GM12878 (cell line): ENCODE data around the gene PRICKLE4. TPM values are rescaled to one million over a fixed set of nuclear protein-coding genes. Genes with fewer than 3 reads are reported as not detected.

ENCODE experiments used
- ATAC-seq: fragments of 200-7000 bp; cut with Tn5 transposase; 3 replicates; pipeline ENCODE4 v1.9.1; 2020; ENCODE audit warnings: mild to moderate bottlenecking, moderate library complexity
- BruUV-seq: library from RNA; stranded (reverse); fragments of 400-500 nt; replicated peaks from 2 replicates; lab custom pipeline; 2021; lab: Mats Ljungman, UMichigan
- CTCF ChIA-PET: fragments of 300-600 bp; sonication (Branson Sonifier 250); formaldehyde crosslinking; extraction: SDS; loops from one replicate; lab custom pipeline; 2021; ENCODE audit warnings: inconsistent platforms; lab: Yijun Ruan, JAX
- POLR2A ChIA-PET: fragments of 350-600 bp; formaldehyde crosslinking; extraction: SDS; loops from one replicate; lab custom pipeline; 2021; ENCODE audit warnings: inconsistent platforms; lab: Charles Lee
- RAD21 ChIA-PET: fragments of 300-600 bp; sonication (Branson Sonifier 250); formaldehyde crosslinking; loops from one replicate; lab custom pipeline; 2023; ENCODE audit warnings: antibody characterized with exemption; ENCODE audit not compliant: unreplicated experiment; lab: Charles Lee
- SMC1A ChIA-PET: fragments of 300-600 bp; sonication (Branson Sonifier 250); formaldehyde crosslinking; loops from one replicate; lab custom pipeline; 2023; ENCODE audit not compliant: unreplicated experiment, uncharacterized antibody; lab: Charles Lee
- DNase-seq: peaks from one replicate; pipeline ENCODE4 v3.0.0-alpha.2; 2011; ENCODE audit warnings: low read depth, low spot score
- FAIRE-seq: peaks from 3 replicates; lab custom pipeline; 2011; peaks lifted over from hg19 to GRCh38; lab: Jason Lieb, UNC
- H2AFZ ChIP-seq: 2 replicates; pipeline ENCODE4 v1.6.0; 2011; ENCODE audit warnings: low read depth, low read length, control low read depth; ENCODE audit not compliant: control insufficient read depth
- H3K27ac ChIP-seq: 2 replicates; pipeline ENCODE4 v1.5.1; 2011; ENCODE audit warnings: control low read depth; ENCODE audit not compliant: control insufficient read depth, insufficient read depth
- H3K27me3 ChIP-seq, 2 experiments: replicated peaks in 1 of 2; 2 replicates each; pipeline versions ENCODE4 v1.6.0 to v1.6.1; 2011; ENCODE audit warnings: low read length in 1 of 2; ENCODE audit not compliant: control insufficient read depth in 2 of 2, insufficient read depth in 2 of 2
- H3K36me3 ChIP-seq, 2 experiments: 2 replicates each; pipeline ENCODE4 v1.5.1; 2011; ENCODE audit warnings: low read length in 1 of 2; ENCODE audit not compliant: control insufficient read depth in 2 of 2, insufficient read depth in 2 of 2
- H3K4me1 ChIP-seq: 2 replicates; pipeline ENCODE4 v1.6.1; 2011; ENCODE audit warnings: mild to moderate bottlenecking, low read length, moderate library complexity, mixed read lengths; ENCODE audit not compliant: control insufficient read depth, insufficient read depth
- H3K4me2 ChIP-seq: 2 replicates; pipeline ENCODE4 v1.6.0; 2011; ENCODE audit warnings: control low read depth; ENCODE audit not compliant: control insufficient read depth, insufficient read depth
- H3K4me3 ChIP-seq: fragments of 200-600 bp; sonication (generic); 2 replicates; pipeline ENCODE4 v1.5.1; 2016
- H3K79me2 ChIP-seq: 2 replicates; pipeline ENCODE4 v1.6.0; 2011; ENCODE audit warnings: low read length; ENCODE audit not compliant: control insufficient read depth, insufficient read depth
- H3K9ac ChIP-seq: 2 replicates; pipeline ENCODE4 v1.8.0; 2011; ENCODE audit warnings: low read length, control low read depth, mixed read lengths; ENCODE audit not compliant: control insufficient read depth, insufficient read depth
- H3K9me3 ChIP-seq: replicated peaks from 3 replicates; pipeline ENCODE4 v1.5.1; 2011; ENCODE audit warnings: mild to moderate bottlenecking, low read length; ENCODE audit not compliant: control insufficient read depth, insufficient read depth
- H4K20me1 ChIP-seq: 2 replicates; pipeline ENCODE4 v1.6.0; 2011; ENCODE audit not compliant: control insufficient read depth, insufficient read depth
- IKZF2 ChIP-seq, 2 experiments: fragments of 450-650 bp; IDR thresholded peaks; 2 replicates each; pipeline ENCODE4 v1.6.1; 2017; ENCODE audit warnings: mild to moderate bottlenecking in 2 of 2, moderate library complexity in 2 of 2
- JUNB ChIP-seq: IDR thresholded peaks from 2 replicates; pipeline ENCODE4 v1.6.1; 2016; ENCODE audit warnings: antibody characterized with exemption, mild to moderate bottlenecking
- JUND ChIP-seq: IDR thresholded peaks from 2 replicates; pipeline ENCODE4 v1.6.1; 2012; ENCODE audit warnings: low read depth, mild to moderate bottlenecking, low read length, improper control_type of control experiment, moderate library complexity
- PAX5 ChIP-seq: IDR thresholded peaks from 2 replicates; pipeline ENCODE4 v1.6.1; 2011; ENCODE audit warnings: low read depth, low read length, borderline replicate concordance
- RELA ChIP-seq: fragments of 450-650 bp; IDR thresholded peaks from 2 replicates; pipeline ENCODE4 v1.8.0; 2014; ENCODE audit warnings: borderline replicate concordance; ENCODE audit not compliant: partially characterized antibody
- SMAD1 ChIP-seq: fragments of 450-650 bp; IDR thresholded peaks from 2 replicates; pipeline ENCODE4 v1.6.1; 2018; ENCODE audit warnings: mild to moderate bottlenecking, low read depth; ENCODE audit not compliant: partially characterized antibody
- TBL1XR1 ChIP-seq: IDR thresholded peaks from 2 replicates; pipeline ENCODE4 v1.6.1; 2012; ENCODE audit warnings: low read depth, low read length, improper control_type of control experiment
- ZNF207 ChIP-seq: fragments of 450-650 bp; IDR thresholded peaks from 2 replicates; pipeline ENCODE4 v1.6.1; 2014; ENCODE audit warnings: antibody characterized with exemption, mild to moderate bottlenecking, borderline replicate concordance
- WGBS: methylation state at CpG from one replicate; pipeline ENCODE4 v1.1.6; 2016; ENCODE audit warnings: low lambda C conversion rate; ENCODE audit not compliant: insufficient replicate concordance, insufficient coverage; ENCODE audit errors: missing lambda C conversion rate; 5-methylcytosine and 5-hydroxymethylcytosine counted together
- in situ Hi-C: fragments of 300-500 bp; cut with MboI; formaldehyde crosslinking; loops from 9 replicates; pipeline ENCODE4 v1.14.3; 2018; ENCODE audit warnings: mixed read lengths
- intact Hi-C: fragments of 100-400 bp; cut with micrococcal nuclease; formaldehyde crosslinking; loops from one replicate; pipeline ENCODE4 v1.14.2; 2022; ENCODE audit not compliant: unreplicated experiment
- polyA plus RNA-seq, 11 experiments: library from polyadenylated mRNA; depleted of rRNA in 4 of 11; unstranded in 6 of 11; stranded (reverse) in 5 of 11; fragments of >200 nt; fragmentation: Nextera tagmentation in 4 of 11; fragmentation: Illumina TruSeq in 1 of 11; extraction: Ambion mirVana in 4 of 11; extraction: Trizol in 1 of 11; gene quantifications; 1 replicate in 1 of 11; 2 replicates in 10 of 11; pipeline versions ENCODE4 v1.2.1 to v1.2.3, GENCODE V29; 2011 to 2016; ENCODE audit warnings: inconsistent platforms in 2 of 11, missing spikeins in 2 of 11, low read depth in 1 of 11
- total RNA-seq, 4 experiments: library from RNA; depleted of rRNA in 3 of 4; stranded (reverse); fragments of >200 nt in 3 of 4; fragmentation: Illumina TruSeq in 1 of 4; extraction: Trizol in 1 of 4; gene quantifications; 2 replicates each; pipeline versions ENCODE4 v1.2.1 to v1.2.3, GENCODE V29; 2013 to 2021
- TF ChIP-seq, protein P1 (sequence below): fragments of 450-650 bp; formaldehyde crosslinking; IDR thresholded peaks from 2 replicates; pipeline ENCODE4 v1.4.0; 2022; ENCODE audit warnings: mild to moderate bottlenecking, moderate library complexity
- TF ChIP-seq, protein P2 (sequence below): fragments of 450-650 bp; formaldehyde crosslinking; IDR thresholded peaks from 2 replicates; pipeline ENCODE4 v1.5.0; 2022; ENCODE audit warnings: mild to moderate bottlenecking, missing genetic modification characterization
- TF ChIP-seq, protein P3 (sequence below): fragments of 150-350 bp; IDR thresholded peaks from 2 replicates; pipeline ENCODE4 v1.6.1; 2014; ENCODE audit warnings: mild to moderate bottlenecking, low read depth, low read length

Gene PRICKLE4
- total and polyA plus RNA-seq, 10 of the 15 experiments (the other 5 are each of a cell fraction or from before 2014, with no cell fraction given), result 0.33 to 0.85 (median 0.35) TPM; not detected in 7

DNA sequence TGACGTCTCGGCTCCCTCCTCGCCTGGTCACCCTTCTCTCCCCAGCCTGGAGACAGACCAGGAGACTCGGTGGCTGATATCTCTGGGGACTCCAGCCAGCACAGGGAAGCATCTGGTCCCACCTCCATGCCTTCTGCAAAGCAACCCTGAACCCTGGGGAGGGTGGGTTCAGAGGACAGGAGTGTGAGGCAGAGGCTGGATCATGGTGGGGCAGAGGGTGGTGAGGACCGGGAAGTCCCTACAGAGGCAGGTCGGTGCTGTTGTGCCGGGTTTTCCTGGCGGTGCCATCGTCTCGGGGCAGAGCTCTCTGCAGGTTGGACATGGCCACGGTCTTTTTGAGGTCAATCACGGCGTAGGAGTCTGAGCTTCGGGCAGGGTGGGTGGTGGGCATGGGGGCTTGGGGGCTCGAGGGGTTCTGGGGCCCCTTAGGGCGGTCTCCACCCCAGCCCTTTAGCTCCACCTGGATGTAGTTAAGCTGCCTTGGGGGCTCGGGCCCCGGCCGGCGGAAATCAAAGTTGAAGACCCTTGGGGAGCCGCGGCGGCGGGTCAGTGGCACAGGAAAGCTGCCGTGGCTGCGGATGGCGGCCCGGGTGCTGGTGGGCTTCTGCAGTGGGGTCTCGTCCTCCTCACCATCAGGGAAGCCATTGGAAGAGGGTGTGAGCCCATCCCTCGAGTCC lies 10.1 kb upstream of the PRICKLE4 start (continued):
- TF ChIP-seq, protein P1, sequence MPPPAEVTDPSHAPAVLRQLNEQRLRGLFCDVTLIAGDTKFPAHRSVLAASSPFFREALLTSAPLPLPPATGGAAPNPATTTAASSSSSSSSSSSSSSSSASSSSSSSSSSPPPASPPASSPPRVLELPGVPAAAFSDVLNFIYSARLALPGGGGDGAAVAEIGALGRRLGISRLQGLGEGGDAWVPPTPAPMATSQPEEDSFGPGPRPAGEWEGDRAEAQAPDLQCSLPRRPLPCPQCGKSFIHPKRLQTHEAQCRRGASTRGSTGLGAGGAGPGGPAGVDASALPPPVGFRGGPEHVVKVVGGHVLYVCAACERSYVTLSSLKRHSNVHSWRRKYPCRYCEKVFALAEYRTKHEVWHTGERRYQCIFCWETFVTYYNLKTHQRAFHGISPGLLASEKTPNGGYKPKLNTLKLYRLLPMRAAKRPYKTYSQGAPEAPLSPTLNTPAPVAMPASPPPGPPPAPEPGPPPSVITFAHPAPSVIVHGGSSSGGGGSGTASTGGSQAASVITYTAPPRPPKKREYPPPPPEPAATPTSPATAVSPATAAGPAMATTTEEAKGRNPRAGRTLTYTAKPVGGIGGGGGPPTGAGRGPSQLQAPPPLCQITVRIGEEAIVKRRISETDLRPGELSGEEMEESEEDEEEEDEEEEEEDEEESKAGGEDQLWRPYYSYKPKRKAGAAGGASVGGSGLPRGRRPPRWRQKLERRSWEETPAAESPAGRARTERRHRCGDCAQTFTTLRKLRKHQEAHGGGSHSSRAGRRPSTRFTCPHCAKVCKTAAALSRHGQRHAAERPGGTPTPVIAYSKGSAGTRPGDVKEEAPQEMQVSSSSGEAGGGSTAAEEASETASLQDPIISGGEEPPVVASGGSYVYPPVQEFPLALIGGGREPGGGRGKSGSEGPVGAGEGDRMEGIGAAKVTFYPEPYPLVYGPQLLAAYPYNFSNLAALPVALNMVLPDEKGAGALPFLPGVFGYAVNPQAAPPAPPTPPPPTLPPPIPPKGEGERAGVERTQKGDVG (CRISPR knock-in tag), result no peak
- no peak for TF ChIP-seq PAX5

DNA sequence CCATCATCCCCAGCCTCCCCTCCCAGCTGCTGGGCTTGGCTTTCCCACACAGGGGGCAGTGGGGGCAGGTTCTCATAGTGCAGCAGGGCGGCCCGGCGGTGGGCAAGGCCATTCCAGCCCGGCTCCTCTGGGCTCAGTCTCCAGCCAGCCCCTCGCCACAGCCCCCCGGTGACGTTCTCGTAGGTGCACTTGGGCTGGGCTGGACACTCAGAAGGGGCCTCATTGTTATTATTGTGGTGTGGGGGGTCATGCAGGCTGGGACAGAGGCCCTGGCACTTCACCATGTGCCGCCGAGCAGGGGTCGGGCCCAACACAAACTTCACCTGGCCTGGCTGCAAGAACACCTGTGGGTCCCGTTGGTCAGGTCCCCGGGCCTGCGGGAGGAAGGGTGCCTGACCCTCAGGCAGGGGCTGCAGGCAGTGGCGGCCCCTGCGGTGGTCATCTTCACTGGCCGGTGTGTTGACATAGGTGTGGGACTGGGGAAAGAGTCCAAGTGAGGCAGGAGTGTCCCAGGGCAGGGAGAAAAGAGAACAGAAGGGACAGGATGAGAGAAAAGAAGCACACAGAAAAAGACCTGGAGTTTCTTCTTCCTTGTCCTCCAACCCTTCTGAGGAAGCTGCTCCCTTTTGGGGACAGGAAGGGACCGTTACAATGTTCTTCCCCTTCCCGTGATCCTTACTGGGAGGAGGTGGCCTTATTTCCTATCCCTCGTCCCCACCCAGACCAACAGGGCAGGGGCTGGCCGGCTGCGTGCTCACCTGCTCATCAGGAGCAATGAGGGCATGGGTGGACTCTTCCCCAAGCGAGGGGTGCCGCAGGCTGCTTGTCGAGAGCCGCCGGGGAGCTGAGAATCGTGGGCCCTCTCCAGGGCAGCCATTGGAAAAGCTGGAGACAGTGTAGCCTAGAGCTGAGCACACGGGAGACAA lies 9.3 kb upstream of the PRICKLE4 start:
- intact Hi-C loops, result no loop called here
- in situ Hi-C loops, result no loop called here
- no peaks in the 10 kb centered on the region for H4K20me1 ChIP-seq
- no peak overlapping the region for H3K4me2 ChIP-seq
- FAIRE-seq (no peak), ATAC-seq (no peak), DNase-seq (no peak)
- peaks cover 1 to 8% of the 10 kb centered on the region in 2 experiments; a peak in 2 of 4 replicates for H3K36me3 ChIP-seq
- H3K9ac ChIP-seq, result no peak overlapping the region
- H3K4me3 ChIP-seq, result no peak overlapping the region
- ChIA-PET POLR2A (no interaction called here), SMC1A (no interaction called here), CTCF (interaction anchor here (1.1 to 1.2 kb wide), 3 partner anchors 15 to 88 kb away, joined by 3 to 4 read pairs (median 3); no protein-coding TSS in a partner anchor), RAD21 (no interaction called here)
- no peak overlapping the region for H3K27ac ChIP-seq
- peaks cover 9% of the 10 kb centered on the region for H3K4me1 ChIP-seq
- WGBS, result 81% methylated on average over 28 of the region's 29 CpGs
- no peaks in the 10 kb centered on the region for H3K9me3 ChIP-seq
- no TSS peak for BruUV-seq
- H2AFZ ChIP-seq, result no peak overlapping the region
- no peaks in the 10 kb centered on the region for H3K27me3 ChIP-seq
- H3K79me2 ChIP-seq, result no peaks in the 10 kb centered on the region
- TF ChIP-seq TBL1XR1 (no peak), JUND (no peak), RELA (no peak), SMAD1 (no peak), IKZF2 (IDR thresholded peaks at IDR 0.05) (no peak), JUNB (no peak), ZNF207 (no peak)
- TF ChIP-seq, protein P2, sequence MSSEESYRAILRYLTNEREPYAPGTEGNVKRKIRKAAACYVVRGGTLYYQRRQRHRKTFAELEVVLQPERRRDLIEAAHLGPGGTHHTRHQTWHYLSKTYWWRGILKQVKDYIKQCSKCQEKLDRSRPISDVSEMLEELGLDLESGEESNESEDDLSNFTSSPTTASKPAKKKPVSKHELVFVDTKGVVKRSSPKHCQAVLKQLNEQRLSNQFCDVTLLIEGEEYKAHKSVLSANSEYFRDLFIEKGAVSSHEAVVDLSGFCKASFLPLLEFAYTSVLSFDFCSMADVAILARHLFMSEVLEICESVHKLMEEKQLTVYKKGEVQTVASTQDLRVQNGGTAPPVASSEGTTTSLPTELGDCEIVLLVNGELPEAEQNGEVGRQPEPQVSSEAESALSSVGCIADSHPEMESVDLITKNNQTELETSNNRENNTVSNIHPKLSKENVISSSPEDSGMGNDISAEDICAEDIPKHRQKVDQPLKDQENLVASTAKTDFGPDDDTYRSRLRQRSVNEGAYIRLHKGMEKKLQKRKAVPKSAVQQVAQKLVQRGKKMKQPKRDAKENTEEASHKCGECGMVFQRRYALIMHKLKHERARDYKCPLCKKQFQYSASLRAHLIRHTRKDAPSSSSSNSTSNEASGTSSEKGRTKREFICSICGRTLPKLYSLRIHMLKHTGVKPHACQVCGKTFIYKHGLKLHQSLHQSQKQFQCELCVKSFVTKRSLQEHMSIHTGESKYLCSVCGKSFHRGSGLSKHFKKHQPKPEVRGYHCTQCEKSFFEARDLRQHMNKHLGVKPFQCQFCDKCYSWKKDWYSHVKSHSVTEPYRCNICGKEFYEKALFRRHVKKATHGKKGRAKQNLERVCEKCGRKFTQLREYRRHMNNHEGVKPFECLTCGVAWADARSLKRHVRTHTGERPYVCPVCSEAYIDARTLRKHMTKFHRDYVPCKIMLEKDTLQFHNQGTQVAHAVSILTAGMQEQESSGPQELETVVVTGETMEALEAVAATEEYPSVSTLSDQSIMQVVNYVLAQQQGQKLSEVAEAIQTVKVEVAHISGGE (CRISPR knock-in tag), result no peak
- TF ChIP-seq, protein P3, sequence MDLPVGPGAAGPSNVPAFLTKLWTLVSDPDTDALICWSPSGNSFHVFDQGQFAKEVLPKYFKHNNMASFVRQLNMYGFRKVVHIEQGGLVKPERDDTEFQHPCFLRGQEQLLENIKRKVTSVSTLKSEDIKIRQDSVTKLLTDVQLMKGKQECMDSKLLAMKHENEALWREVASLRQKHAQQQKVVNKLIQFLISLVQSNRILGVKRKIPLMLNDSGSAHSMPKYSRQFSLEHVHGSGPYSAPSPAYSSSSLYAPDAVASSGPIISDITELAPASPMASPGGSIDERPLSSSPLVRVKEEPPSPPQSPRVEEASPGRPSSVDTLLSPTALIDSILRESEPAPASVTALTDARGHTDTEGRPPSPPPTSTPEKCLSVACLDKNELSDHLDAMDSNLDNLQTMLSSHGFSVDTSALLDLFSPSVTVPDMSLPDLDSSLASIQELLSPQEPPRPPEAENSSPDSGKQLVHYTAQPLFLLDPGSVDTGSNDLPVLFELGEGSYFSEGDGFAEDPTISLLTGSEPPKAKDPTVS, result no peak
